Thymus (tissue), 11 donors: ENCODE data around the gene PJA1. TPM values are rescaled to one million over a fixed set of nuclear protein-coding genes. Genes with fewer than 3 reads are reported as not detected.

ENCODE experiments used
- DNase-seq, 9 donors: peaks; one replicate each; pipeline ENCODE4 v3.0.0-alpha.2; 2013; ENCODE audit warnings: low spot score in 9 of 9, low read depth in 6 of 9, missing footprints in 1 of 9
- H3K27ac ChIP-seq, 2 donors: one replicate each; pipeline ENCODE4 v1.5.1; 2013; ENCODE audit warnings: control low read depth in 1 of 2, low read depth in 1 of 2, low read length in 1 of 2, mild to moderate bottlenecking in 1 of 2, moderate library complexity in 1 of 2
- H3K27me3 ChIP-seq, 2 donors: one replicate each; pipeline ENCODE4 v1.5.1; 2013; ENCODE audit warnings: low read length in 1 of 2; ENCODE audit not compliant: control insufficient read depth in 2 of 2, insufficient read depth in 1 of 2
- H3K36me3 ChIP-seq, 2 donors: one replicate each; pipeline ENCODE4 v1.5.1; 2013; ENCODE audit warnings: low read length in 1 of 2, mild to moderate bottlenecking in 1 of 2, moderate library complexity in 1 of 2; ENCODE audit not compliant: control insufficient read depth in 2 of 2, insufficient read depth in 2 of 2
- H3K4me1 ChIP-seq, 2 donors: one replicate each; pipeline ENCODE4 v1.5.1; 2013; ENCODE audit warnings: low read length in 2 of 2; ENCODE audit not compliant: control insufficient read depth in 2 of 2, insufficient read depth in 2 of 2
- H3K4me3 ChIP-seq, 2 donors: one replicate each; pipeline ENCODE4 v1.5.1; 2013; ENCODE audit warnings: low read length in 2 of 2, control low read depth in 1 of 2, mild to moderate bottlenecking in 1 of 2
- H3K9me3 ChIP-seq, 2 donors: one replicate each; pipeline ENCODE4 v1.5.1; 2013; ENCODE audit warnings: low read length in 1 of 2, mild to moderate bottlenecking in 1 of 2; ENCODE audit not compliant: control insufficient read depth in 2 of 2, insufficient read depth in 1 of 2
- WGBS: extraction: QIAGEN DNeasy Blood & Tissue Kit; methylation state at CpG from one replicate; pipeline ENCODE4 v1.1.7; 2013; 5-methylcytosine and 5-hydroxymethylcytosine counted together
- polyA plus RNA-seq: library from polyadenylated mRNA; stranded (reverse); fragments of 200-250 nt; gene quantifications from one replicate; pipeline ENCODE4 v1.2.3, GENCODE V29; 2013
- total RNA-seq: library from RNA; stranded (reverse); fragments of 120-200 nt; gene quantifications from one replicate; pipeline ENCODE4 v1.2.4, GENCODE V29; 2013
- donor health status: healthy.

The PJA1 gene
- total and polyA plus RNA-seq, 2 donors, result 14.8 to 19.1 TPM

GRCh38 chrX:69150281-69150960 is 14.8 kb downstream of the PJA1 start:
- 75% methylated on average over 12 of the region's 12 CpGs for WGBS
- Histone ChIP-seq H3K27ac (no peak overlapping the region), H3K4me1 (no peaks in the 10 kb centered on the region), H3K9me3 (no peaks in the 10 kb centered on the region), H3K27me3 (peaks cover 0 to 13% of the 10 kb centered on the region in 2 donors), H3K4me3 (no peak overlapping the region), H3K36me3 (no peaks in the 10 kb centered on the region)
- no peak for DNase-seq

DNA sequence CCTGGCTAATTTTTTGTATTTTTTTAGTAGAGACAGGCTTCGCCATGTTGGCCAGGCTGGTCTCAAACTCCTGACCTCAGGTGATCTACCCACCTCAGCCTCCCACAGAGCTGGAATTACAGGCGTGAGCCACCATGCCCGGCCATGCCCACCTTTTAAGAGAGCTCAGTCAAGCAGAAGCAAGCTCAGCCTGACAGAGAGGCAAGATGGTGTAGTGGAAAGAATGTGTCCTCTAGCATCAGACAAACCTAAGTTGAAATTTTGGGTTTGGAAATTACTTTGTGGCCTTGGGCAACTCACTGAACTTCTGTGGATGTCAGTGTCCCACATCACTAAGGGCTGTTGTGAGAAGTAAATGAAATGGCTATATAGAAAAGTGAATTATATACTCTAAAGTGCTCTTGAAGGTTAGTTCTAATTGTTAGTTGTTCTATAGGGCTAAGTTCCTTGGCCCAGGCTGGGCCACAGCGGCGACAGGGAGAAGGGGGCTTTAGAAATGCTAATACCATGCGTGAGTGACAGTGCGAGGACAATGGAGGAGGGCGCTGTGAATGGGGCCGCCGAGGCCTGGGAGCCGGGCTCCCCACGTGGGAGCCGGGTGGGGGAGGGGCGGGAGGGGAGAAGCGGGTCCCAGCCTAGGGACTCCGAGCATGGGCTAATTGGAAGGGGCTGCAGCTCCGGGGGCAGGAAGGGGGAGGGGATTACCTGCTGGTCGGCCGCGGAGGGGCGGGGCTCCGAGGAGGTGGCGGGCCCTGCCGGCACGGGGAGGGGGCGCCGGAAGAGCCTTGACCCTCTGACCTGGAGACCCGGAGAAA is 15.6 kb downstream of the PJA1 start:
- Histone ChIP-seq H3K27ac (no peak overlapping the region), H3K4me1 (no peaks in the 10 kb centered on the region), H3K9me3 (no peaks in the 10 kb centered on the region), H3K4me3 (no peak overlapping the region), H3K27me3 (peaks cover 0 to 13% of the 10 kb centered on the region in 2 donors), H3K36me3 (no peaks in the 10 kb centered on the region)
- WGBS, result 41% methylated on average over 28 of the region's 28 CpGs
- DNase-seq, result no peak

- H3K27me3 ChIP-seq, result peaks cover 0 to 13% of the 10 kb centered on the region in 2 donors
- WGBS, result 63% methylated on average over 5 of the region's 5 CpGs
- H3K9me3 ChIP-seq, result no peaks in the 10 kb centered on the region
- no peak overlapping the region for H3K27ac ChIP-seq
- H3K36me3 ChIP-seq, result no peaks in the 10 kb centered on the region
- no peak overlapping the region for H3K4me3 ChIP-seq
- no peaks in the 10 kb centered on the region for H3K4me1 ChIP-seq
- no peak for DNase-seq
These were observed 16.3 kb downstream of the PJA1 start for GRCh38 chrX:69148946-69149345.

DNA sequence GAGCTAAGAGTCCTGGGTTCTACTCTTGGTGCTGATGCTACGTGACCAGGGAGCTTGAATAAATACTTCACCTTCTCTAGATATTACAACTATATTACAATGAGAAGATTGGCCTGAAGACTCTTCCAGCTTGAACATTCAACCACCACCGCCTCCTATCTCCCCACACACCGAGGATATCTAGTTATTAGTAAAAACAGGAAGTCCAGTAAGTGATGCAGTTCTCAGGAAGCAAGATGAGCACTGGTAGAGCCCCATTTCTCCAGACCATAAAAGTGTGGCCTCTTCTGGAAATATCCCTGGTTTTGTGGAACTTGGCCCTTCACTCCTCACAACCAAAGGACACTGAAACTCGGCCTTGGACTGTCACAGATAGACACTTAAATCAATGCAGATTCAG is 18.5 kb downstream of the PJA1 start:
- peaks cover 0 to 13% of the 10 kb centered on the region in 2 donors for H3K27me3 ChIP-seq
- H3K4me1 ChIP-seq, result no peaks in the 10 kb centered on the region
- 92% methylated on average over 4 of the region's 4 CpGs for WGBS
- H3K4me3 ChIP-seq, result no peak overlapping the region
- H3K9me3 ChIP-seq, result no peaks in the 10 kb centered on the region
- no peaks in the 10 kb centered on the region for H3K36me3 ChIP-seq
- H3K27ac ChIP-seq, result no peak overlapping the region
- DNase-seq, result no peak

DNA sequence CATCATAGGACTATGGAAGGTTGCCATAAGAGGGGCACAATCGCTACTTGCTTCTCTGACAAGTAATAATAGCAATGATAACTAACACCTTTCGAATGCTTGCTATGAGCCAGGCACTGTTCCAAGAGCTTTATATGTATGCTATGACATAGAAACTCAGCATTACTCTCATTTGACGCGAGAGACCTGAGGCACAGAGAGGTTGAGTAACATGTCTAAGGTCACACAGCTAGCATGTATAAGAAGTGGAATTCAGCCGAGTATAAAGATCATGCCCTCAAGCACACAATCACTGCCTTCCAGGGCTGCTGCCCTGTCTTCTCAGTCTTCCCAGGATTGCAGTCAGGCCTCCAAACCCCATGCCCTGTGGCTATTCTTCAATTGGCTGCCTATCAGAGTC is 19.5 kb downstream of the PJA1 start:
- no peak overlapping the region for H3K27ac ChIP-seq
- H3K36me3 ChIP-seq, result no peaks in the 10 kb centered on the region
- DNase-seq, result no peak
- H3K27me3 ChIP-seq, result peaks cover 0 to 9% of the 10 kb centered on the region in 2 donors
- H3K9me3 ChIP-seq, result no peaks in the 10 kb centered on the region
- 97% methylated on average over 5 of the region's 5 CpGs for WGBS
- no peak overlapping the region for H3K4me3 ChIP-seq
- H3K4me1 ChIP-seq, result no peaks in the 10 kb centered on the region

DNA sequence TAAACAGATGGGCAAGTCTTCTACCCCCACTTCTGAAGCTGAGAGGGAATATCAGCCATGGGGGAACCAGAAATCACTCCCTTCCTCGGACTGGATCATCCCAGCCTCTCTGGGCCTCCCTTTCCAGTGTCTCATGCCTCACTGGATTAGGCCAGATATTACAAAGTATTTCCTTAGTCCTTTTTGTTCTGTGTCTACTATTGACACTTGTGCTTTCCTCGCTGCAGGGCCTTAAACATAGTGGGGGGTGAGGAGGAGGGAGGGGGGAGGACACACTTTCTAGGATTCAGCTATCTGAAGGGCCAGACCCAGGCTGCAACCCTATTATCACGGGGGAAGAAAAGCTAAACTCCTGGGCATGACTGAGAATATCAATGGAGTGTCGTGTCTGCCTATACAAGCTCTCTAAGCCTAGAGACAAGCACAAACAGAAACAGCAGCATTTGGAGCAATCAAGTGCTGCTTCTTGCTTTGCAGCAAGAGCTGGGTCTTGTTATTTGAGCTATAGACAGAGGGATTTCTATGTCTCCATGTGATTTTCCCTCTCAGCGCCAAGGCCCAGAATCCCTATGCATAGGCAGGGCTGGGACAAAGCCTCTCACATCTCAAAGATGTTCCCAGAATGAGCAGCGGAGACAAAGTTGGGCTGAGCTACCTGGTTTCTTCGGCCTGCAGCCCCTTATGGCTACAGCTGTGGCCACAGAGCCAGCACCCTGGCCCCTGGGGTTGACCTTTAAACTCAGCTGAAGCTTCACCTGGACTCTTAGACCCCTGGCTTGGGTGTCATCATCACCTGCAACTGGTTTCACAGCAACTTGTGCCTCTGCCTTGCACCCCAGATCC is 20.2 kb downstream of the PJA1 start:
- no peak overlapping the region for H3K27ac ChIP-seq
- H3K27me3 ChIP-seq, result peaks cover 0 to 3% of the 10 kb centered on the region in 2 donors
- no peaks in the 10 kb centered on the region for H3K4me1 ChIP-seq
- no peak for DNase-seq
- H3K36me3 ChIP-seq, result no peaks in the 10 kb centered on the region
- H3K9me3 ChIP-seq, result no peaks in the 10 kb centered on the region
- WGBS, result 90% methylated on average over 7 of the region's 7 CpGs
- H3K4me3 ChIP-seq, result no peak overlapping the region

DNA sequence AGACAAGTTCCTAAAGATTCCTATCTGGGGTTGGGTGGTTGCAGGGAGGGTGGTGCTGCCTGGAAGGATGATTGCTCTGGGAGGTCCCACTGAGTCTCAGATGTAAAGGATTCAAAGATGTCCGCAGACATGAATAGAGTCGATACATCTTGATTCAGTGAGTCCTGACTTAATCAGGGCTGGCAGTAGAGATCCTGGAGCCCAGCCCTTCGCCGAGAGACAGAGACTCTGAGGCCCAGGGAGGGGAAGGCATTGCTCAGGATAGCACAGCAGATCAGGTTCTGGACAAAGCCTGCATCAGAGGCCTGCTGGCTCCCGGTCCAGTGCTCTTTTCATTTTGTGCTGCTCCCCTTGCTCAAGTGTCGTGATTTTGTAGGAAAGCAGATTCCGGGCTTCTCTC is 21.7 kb downstream of the PJA1 start:
- Histone ChIP-seq H3K9me3 (no peaks in the 10 kb centered on the region), H3K4me3 (no peak overlapping the region), H3K27me3 (peaks cover 0 to 6% of the 10 kb centered on the region in 2 donors), H3K27ac (no peak overlapping the region), H3K4me1 (no peaks in the 10 kb centered on the region), H3K36me3 (no peaks in the 10 kb centered on the region)
- WGBS, result 98% methylated on average over 7 of the region's 7 CpGs
- no peak for DNase-seq

DNA sequence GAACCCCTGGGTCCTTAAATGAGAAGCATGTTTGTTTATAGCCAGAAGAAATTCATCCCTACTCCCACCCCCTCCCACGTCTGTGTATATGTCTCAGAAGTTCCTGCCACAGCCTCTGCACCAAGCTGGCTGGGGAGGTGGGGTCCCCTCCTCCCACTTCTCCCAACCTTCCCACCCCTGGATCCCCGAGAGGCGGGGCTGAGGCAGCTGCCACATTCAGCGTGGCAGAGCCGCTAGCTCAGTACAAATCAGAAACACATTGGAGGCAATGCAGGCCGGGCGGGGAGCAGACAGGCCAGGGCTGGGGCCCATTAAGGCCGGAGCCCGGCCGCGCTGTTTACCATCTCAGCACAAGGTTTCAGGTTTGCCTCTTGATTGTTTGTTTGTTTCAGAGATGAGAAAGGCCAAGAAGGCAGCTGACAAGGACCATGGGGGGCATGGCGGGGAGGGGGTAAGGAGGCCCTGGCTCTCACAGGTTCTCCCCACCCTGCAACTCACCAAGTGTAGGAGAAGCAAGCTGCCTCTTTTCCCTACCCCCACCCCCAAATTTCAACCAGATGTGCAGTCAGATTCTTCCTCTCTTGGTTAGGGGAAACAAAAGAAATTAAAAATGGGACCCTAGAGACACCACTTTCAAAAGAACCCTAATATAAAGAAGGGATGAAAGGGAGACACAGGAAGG is 22.3 kb downstream of the PJA1 start:
- H3K36me3 ChIP-seq, result no peaks in the 10 kb centered on the region
- peaks cover 0 to 9% of the 10 kb centered on the region in 2 donors for H3K27me3 ChIP-seq
- no peak overlapping the region for H3K4me3 ChIP-seq
- no peaks in the 10 kb centered on the region for H3K9me3 ChIP-seq
- 96% methylated on average over 12 of the region's 12 CpGs for WGBS
- no peak for DNase-seq
- no peaks in the 10 kb centered on the region for H3K4me1 ChIP-seq
- H3K27ac ChIP-seq, result no peak overlapping the region
